Bronchial epithelial cell (primary cell): ENCODE results near the gene SAGE1. TPM values are rescaled to one million over a fixed set of nuclear protein-coding genes. Genes with fewer than 3 reads are reported as not detected.
"Not testable (repeated sequence)": the region's sequence is repeated elsewhere in the genome, so short reads cannot be mapped to it uniquely, and the experiment has no call there.

Experiments
- DNase-seq: peaks from one replicate; pipeline ENCODE4 v3.0.0-alpha.2; 2010; ENCODE audit warnings: low read depth
- FAIRE-seq: peaks from 2 replicates; lab custom pipeline; 2011; peaks lifted over from hg19 to GRCh38; lab: Jason Lieb, UNC
- H3K27me3 ChIP-seq: 2 replicates; pipeline ENCODE4 v1.5.1; 2011; ENCODE audit warnings: low read length; ENCODE audit not compliant: control insufficient read depth, insufficient read depth
- H3K36me3 ChIP-seq: 2 replicates; pipeline ENCODE4 v1.5.1; 2011; ENCODE audit warnings: low read length; ENCODE audit not compliant: control insufficient read depth, insufficient read depth
- H3K4me3 ChIP-seq: 2 replicates; pipeline ENCODE4 v1.5.1; 2011; ENCODE audit warnings: mild to moderate bottlenecking, low read depth, low read length, control low read depth
- CTCF ChIP-seq: IDR thresholded peaks from 2 replicates; pipeline ENCODE4 v1.5.1; 2011; ENCODE audit warnings: mild to moderate bottlenecking, moderate library complexity, low read length, control low read depth, inconsistent platforms; ENCODE audit not compliant: insufficient read depth, severe bottlenecking
- total RNA-seq: library from RNA; depleted of rRNA; stranded (reverse); fragments of >200 nt; gene quantifications from 2 replicates; pipeline ENCODE4 v1.2.1, GENCODE V29; 2014

The SAGE1 gene, protein sequence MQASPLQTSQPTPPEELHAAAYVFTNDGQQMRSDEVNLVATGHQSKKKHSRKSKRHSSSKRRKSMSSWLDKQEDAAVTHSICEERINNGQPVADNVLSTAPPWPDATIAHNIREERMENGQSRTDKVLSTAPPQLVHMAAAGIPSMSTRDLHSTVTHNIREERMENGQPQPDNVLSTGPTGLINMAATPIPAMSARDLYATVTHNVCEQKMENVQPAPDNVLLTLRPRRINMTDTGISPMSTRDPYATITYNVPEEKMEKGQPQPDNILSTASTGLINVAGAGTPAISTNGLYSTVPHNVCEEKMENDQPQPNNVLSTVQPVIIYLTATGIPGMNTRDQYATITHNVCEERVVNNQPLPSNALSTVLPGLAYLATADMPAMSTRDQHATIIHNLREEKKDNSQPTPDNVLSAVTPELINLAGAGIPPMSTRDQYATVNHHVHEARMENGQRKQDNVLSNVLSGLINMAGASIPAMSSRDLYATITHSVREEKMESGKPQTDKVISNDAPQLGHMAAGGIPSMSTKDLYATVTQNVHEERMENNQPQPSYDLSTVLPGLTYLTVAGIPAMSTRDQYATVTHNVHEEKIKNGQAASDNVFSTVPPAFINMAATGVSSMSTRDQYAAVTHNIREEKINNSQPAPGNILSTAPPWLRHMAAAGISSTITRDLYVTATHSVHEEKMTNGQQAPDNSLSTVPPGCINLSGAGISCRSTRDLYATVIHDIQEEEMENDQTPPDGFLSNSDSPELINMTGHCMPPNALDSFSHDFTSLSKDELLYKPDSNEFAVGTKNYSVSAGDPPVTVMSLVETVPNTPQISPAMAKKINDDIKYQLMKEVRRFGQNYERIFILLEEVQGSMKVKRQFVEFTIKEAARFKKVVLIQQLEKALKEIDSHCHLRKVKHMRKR
- total RNA-seq, result not detected in 2 replicates

GRCh38 chrX:135893294-135893817 is at the start of gene SAGE1, which contains the start of gene CT45A10:
Gene SAGE1, plus strand, starts transcription at chrX:135893716. Its CDS starts 2,527 bp downstream, at chrX:135896243.
Gene CT45A10, minus strand, starts transcription at chrX:135893444. Its CDS starts 8,100 bp downstream, at chrX:135885344.
- FAIRE-seq (no peak), DNase-seq (no peak)
- Histone ChIP-seq H3K4me3 (no peak within 1 kb of the TSS), H3K27me3 (no peaks in the 10 kb centered on the region), H3K36me3 (no peaks in the 10 kb centered on the region)
- TF ChIP-seq CTCF, result no peak

GRCh38 chrX:135854438-135854837 is 39.1 kb upstream of the SAGE1 start, which contains the start of gene CT45A8:
Gene CT45A8, minus strand, starts transcription at chrX:135854538. Its CDS starts 3,755 bp downstream, at chrX:135850783.
- H3K4me3 ChIP-seq, H3K27me3 ChIP-seq, H3K36me3 ChIP-seq, FAIRE-seq, DNase-seq: not testable (repeated sequence)

DNA sequence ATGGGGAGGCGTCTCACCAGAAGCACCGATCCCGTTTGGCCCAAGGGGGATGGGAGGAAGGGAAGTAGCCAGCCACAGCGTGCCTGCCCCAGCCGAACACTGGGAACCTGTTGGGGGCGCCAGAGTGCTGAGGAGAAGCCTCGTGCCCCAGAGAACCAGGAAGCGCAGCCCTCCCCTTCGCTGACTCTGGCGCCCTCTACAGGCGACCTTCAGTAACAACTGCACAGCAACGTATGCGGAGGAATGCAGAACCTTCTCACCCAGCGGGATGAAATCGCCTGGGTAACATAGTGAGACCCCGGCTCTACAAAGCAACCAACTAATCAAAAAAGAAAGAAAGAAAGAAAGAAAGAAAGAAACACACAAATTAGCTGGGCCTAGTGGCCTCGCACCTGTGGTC is 21.8 kb upstream of the SAGE1 start, which contains the start of gene CT45A9:
CT45A9 (minus strand) TSS at position 101 of the 400 bp plus-strand sequence. CDS start 3,751 bp downstream, outside the sequence.
- FAIRE-seq, result not testable (repeated sequence)

DNA sequence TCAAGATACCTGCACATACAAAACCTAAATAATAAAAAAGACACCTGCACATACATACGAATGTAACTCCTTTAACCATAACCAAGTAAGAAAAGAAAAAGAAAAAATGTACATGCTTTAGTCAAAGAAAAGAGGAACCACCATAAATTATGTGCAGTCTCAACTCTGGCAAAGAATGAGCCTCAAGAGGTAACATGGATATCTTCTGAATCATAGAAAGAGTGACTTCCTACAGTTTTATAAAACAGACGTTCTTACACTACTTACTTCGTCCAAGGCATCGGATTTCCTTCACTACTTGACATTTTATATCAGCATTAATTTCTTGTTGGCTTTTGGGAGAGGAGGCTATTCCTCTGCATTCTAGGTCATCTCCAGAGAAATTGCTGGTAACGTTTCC is 10.8 kb upstream of the SAGE1 start:
- H3K27me3 ChIP-seq, H3K36me3 ChIP-seq, DNase-seq, FAIRE-seq, H3K4me3 ChIP-seq: not testable (repeated sequence)

More for the DNA sequence above, 21.8 kb upstream of the SAGE1 start, which contains the start of gene CT45A9:
- not testable (repeated sequence) for H3K4me3 ChIP-seq, DNase-seq, H3K36me3 ChIP-seq, H3K27me3 ChIP-seq

GRCh38 chrX:135888230-135888629 is 5.3 kb upstream of the SAGE1 start:
- H3K4me3 ChIP-seq, DNase-seq, H3K36me3 ChIP-seq, FAIRE-seq, H3K27me3 ChIP-seq: not testable (repeated sequence)

GRCh38 chrX:135888976-135889375 is 4.5 kb upstream of the SAGE1 start:
- not testable (repeated sequence) for FAIRE-seq, H3K27me3 ChIP-seq, H3K36me3 ChIP-seq, H3K4me3 ChIP-seq, DNase-seq

DNA sequence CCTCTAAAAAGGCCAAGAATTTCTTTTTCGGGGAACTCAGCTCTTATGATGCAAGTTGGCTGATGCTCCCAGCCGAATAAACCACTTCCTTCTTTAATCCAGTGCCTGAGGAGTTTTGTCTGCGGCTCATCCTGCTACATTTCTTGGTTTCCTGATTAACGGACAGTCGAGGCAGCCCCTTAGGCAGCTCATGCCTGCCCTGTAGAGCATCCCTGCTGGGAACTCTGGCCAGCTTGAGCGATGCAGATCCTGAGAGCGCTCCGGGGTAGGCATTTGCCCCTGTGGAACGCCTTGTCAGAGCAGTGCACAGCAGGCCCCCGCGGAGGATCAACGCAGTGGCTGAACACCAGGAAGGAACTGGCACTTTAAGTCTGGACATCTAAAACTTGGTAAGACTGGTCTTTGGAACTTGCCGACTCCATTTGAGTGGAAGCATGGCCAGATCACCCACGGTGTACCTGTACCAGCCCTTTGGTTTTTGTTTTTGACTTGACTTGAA is 3.4 kb upstream of the SAGE1 start:
- TF ChIP-seq CTCF, result no peak
- FAIRE-seq, result no peak
- H3K36me3 ChIP-seq, result no peaks in the 10 kb centered on the region
- no peak overlapping the region for H3K4me3 ChIP-seq
- no peak for DNase-seq
- no peaks in the 10 kb centered on the region for H3K27me3 ChIP-seq

DNA sequence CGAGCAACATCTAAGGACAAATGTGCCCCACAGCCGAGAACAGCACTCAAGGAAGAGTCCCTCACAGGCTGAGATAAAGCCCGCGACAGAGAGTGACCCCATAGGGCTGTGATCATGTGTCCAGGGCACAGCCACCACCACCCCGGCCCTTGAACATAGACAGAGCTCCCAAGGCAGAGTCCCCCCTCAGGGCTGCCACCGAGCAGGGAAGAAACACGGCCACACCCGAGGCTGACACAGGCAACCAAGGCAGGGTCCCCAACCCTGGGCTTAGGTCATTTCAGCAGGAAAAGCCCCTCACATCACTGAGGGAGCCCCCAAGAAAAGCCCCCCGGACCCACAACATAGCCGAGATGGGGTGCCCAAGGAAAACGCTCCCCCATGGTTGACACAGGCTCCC is 735 bp upstream of the SAGE1 start:
- Histone ChIP-seq H3K27me3 (no peaks in the 10 kb centered on the region), H3K4me3 (no peak overlapping the region), H3K36me3 (no peaks in the 10 kb centered on the region)
- TF ChIP-seq CTCF, result no peak
- FAIRE-seq (no peak), DNase-seq (no peak)
